ENCODE results near the gene PTPRS.
"Not testable (repeated sequence)": the region's sequence is repeated elsewhere in the genome, so short reads cannot be mapped to it uniquely, and the experiment has no call there.

PTPRS gene

GRCh38 chr19:5369304-5369703 is 28.7 kb upstream of the PTPRS start:
- H3K27me3 ChIP-seq (ENCODE audit: control insufficient read depth in 5 of 5, insufficient read depth in 4 of 5, low read length in 5 of 5): peaks cover 0 to 24% (median 12%) of the 10 kb centered on the region in 5 donors
- no peaks in the 10 kb centered on the region for H3K4me1 ChIP-seq (ENCODE audit: control insufficient read depth in 5 of 5, insufficient read depth in 5 of 5, low read length in 5 of 5)
- no peak overlapping the region for H3K9ac ChIP-seq (ENCODE audit: low read length in 5 of 5)

GRCh38 chr19:5367530-5368133 is 27.0 kb upstream of the PTPRS start:
- peaks cover 0 to 2% (median 0%) of the 10 kb centered on the region in 5 donors for H3K9me3 ChIP-seq (ENCODE audit: control insufficient read depth in 5 of 5, low read length in 5 of 5)
- no peak overlapping the region for H3K27ac ChIP-seq (ENCODE audit: low read depth, low read length)

More at GRCh38 chr19:5369304-5369703, 28.7 kb upstream of the PTPRS start:
- Histone ChIP-seq H3K4me3 (ENCODE audit: low read depth in 1 of 5, low read length in 5 of 5) (no peak overlapping the region), H3K9me3 (ENCODE audit: control insufficient read depth in 5 of 5, low read length in 5 of 5) (peaks cover 0 to 6% (median 0%) of the 10 kb centered on the region in 5 donors), H3K27ac (ENCODE audit: low read depth, low read length) (no peak overlapping the region), H3K36me3 (ENCODE audit: control insufficient read depth in 5 of 5, insufficient read depth in 5 of 5, low read length in 5 of 5) (no peaks in the 10 kb centered on the region)

GRCh38 chr19:5365905-5366304 is 25.3 kb upstream of the PTPRS start:
- Histone ChIP-seq H3K27me3 (ENCODE audit: control insufficient read depth in 5 of 5, insufficient read depth in 4 of 5, low read length in 5 of 5) (peaks cover 0 to 19% (median 9%) of the 10 kb centered on the region in 5 donors), H3K9me3 (ENCODE audit: control insufficient read depth in 5 of 5, low read length in 5 of 5) (no peaks in the 10 kb centered on the region)

More at GRCh38 chr19:5367530-5368133, 27.0 kb upstream of the PTPRS start:
- no peak overlapping the region for H3K4me3 ChIP-seq (ENCODE audit: low read depth in 1 of 5, low read length in 5 of 5)
- H3K27me3 ChIP-seq (ENCODE audit: control insufficient read depth in 5 of 5, insufficient read depth in 4 of 5, low read length in 5 of 5): peaks cover 0 to 22% (median 9%) of the 10 kb centered on the region in 5 donors
- no peaks in the 10 kb centered on the region for H3K4me1 ChIP-seq (ENCODE audit: control insufficient read depth in 5 of 5, insufficient read depth in 5 of 5, low read length in 5 of 5)
- H3K36me3 ChIP-seq (ENCODE audit: control insufficient read depth in 5 of 5, insufficient read depth in 5 of 5, low read length in 5 of 5): no peaks in the 10 kb centered on the region
- H3K9ac ChIP-seq (ENCODE audit: low read length in 5 of 5): no peak overlapping the region

GRCh38 chr19:5364674-5365073 is 24.1 kb upstream of the PTPRS start:
- Histone ChIP-seq H3K4me3 (ENCODE audit: low read depth in 1 of 5, low read length in 5 of 5) (no peak overlapping the region), H3K27me3 (ENCODE audit: control insufficient read depth in 5 of 5, insufficient read depth in 4 of 5, low read length in 5 of 5) (peaks cover 0 to 26% (median 12%) of the 10 kb centered on the region in 5 donors), H3K4me1 (ENCODE audit: control insufficient read depth in 5 of 5, insufficient read depth in 5 of 5, low read length in 5 of 5) (no peaks in the 10 kb centered on the region)

More at GRCh38 chr19:5365905-5366304, 25.3 kb upstream of the PTPRS start:
- H3K4me3 ChIP-seq (ENCODE audit: low read depth in 1 of 5, low read length in 5 of 5): no peak overlapping the region
- H3K9ac ChIP-seq (ENCODE audit: low read length in 5 of 5): no peak overlapping the region
- H3K4me1 ChIP-seq (ENCODE audit: control insufficient read depth in 5 of 5, insufficient read depth in 5 of 5, low read length in 5 of 5): no peaks in the 10 kb centered on the region
- H3K27ac ChIP-seq (ENCODE audit: low read depth, low read length): no peak overlapping the region
- no peaks in the 10 kb centered on the region for H3K36me3 ChIP-seq (ENCODE audit: control insufficient read depth in 5 of 5, insufficient read depth in 5 of 5, low read length in 5 of 5)

GRCh38 chr19:5361839-5362238 is 21.2 kb upstream of the PTPRS start:
- not testable (repeated sequence) for H3K4me1 ChIP-seq (ENCODE audit: control insufficient read depth in 5 of 5, insufficient read depth in 5 of 5, low read length in 5 of 5); H3K36me3 ChIP-seq (ENCODE audit: control insufficient read depth in 5 of 5, insufficient read depth in 5 of 5, low read length in 5 of 5); H3K4me3 ChIP-seq (ENCODE audit: low read depth in 1 of 5, low read length in 5 of 5); H3K9me3 ChIP-seq (ENCODE audit: control insufficient read depth in 5 of 5, low read length in 5 of 5); H3K27ac ChIP-seq (ENCODE audit: low read depth, low read length); H3K9ac ChIP-seq (ENCODE audit: low read length in 5 of 5)
- H3K27me3 ChIP-seq (ENCODE audit: control insufficient read depth in 5 of 5, insufficient read depth in 4 of 5, low read length in 5 of 5): peaks cover 4 to 25% (median 21%) of the 10 kb centered on the region in 5 donors

More at GRCh38 chr19:5364674-5365073, 24.1 kb upstream of the PTPRS start:
- no peaks in the 10 kb centered on the region for H3K36me3 ChIP-seq (ENCODE audit: control insufficient read depth in 5 of 5, insufficient read depth in 5 of 5, low read length in 5 of 5)
- H3K9me3 ChIP-seq (ENCODE audit: control insufficient read depth in 5 of 5, low read length in 5 of 5): no peaks in the 10 kb centered on the region
- no peak overlapping the region for H3K27ac ChIP-seq (ENCODE audit: low read depth, low read length)
- no peak overlapping the region for H3K9ac ChIP-seq (ENCODE audit: low read length in 5 of 5)

GRCh38 chr19:5361407-5361806 is 20.8 kb upstream of the PTPRS start:
- H3K4me1 ChIP-seq (ENCODE audit: control insufficient read depth in 5 of 5, insufficient read depth in 5 of 5, low read length in 5 of 5): no peaks in the 10 kb centered on the region
- H3K9me3 ChIP-seq (ENCODE audit: control insufficient read depth in 5 of 5, low read length in 5 of 5): peaks cover 0 to 2% (median 0%) of the 10 kb centered on the region in 5 donors
- H3K27me3 ChIP-seq (ENCODE audit: control insufficient read depth in 5 of 5, insufficient read depth in 4 of 5, low read length in 5 of 5): peaks cover 4 to 29% (median 18%) of the 10 kb centered on the region in 5 donors
- no peak overlapping the region for H3K9ac ChIP-seq (ENCODE audit: low read length in 5 of 5)
- no peak overlapping the region for H3K27ac ChIP-seq (ENCODE audit: low read depth, low read length)
- H3K36me3 ChIP-seq (ENCODE audit: control insufficient read depth in 5 of 5, insufficient read depth in 5 of 5, low read length in 5 of 5): no peaks in the 10 kb centered on the region
- H3K4me3 ChIP-seq (ENCODE audit: low read depth in 1 of 5, low read length in 5 of 5): no peak overlapping the region

- Histone ChIP-seq H3K4me3 (ENCODE audit: low read depth in 1 of 5, low read length in 5 of 5) (no peak overlapping the region), H3K36me3 (ENCODE audit: control insufficient read depth in 5 of 5, insufficient read depth in 5 of 5, low read length in 5 of 5) (no peaks in the 10 kb centered on the region), H3K4me1 (ENCODE audit: control insufficient read depth in 5 of 5, insufficient read depth in 5 of 5, low read length in 5 of 5) (peaks cover 0 to 5% (median 2%) of the 10 kb centered on the region in 5 donors), H3K9me3 (ENCODE audit: control insufficient read depth in 5 of 5, low read length in 5 of 5) (peaks cover 0 to 2% (median 0%) of the 10 kb centered on the region in 5 donors), H3K9ac (ENCODE audit: low read length in 5 of 5) (no peak overlapping the region), H3K27me3 (ENCODE audit: control insufficient read depth in 5 of 5, insufficient read depth in 4 of 5, low read length in 5 of 5) (peaks cover 4 to 30% (median 20%) of the 10 kb centered on the region in 5 donors), H3K27ac (ENCODE audit: low read depth, low read length) (no peak overlapping the region)
Observed at GRCh38 chr19:5360003-5360780, 19.6 kb upstream of the PTPRS start.

GRCh38 chr19:5358173-5358800 is 17.7 kb upstream of the PTPRS start:
- H3K36me3 ChIP-seq (ENCODE audit: control insufficient read depth in 5 of 5, insufficient read depth in 5 of 5, low read length in 5 of 5): no peaks in the 10 kb centered on the region
- no peak overlapping the region for H3K27ac ChIP-seq (ENCODE audit: low read depth, low read length)
- H3K27me3 ChIP-seq (ENCODE audit: control insufficient read depth in 5 of 5, insufficient read depth in 4 of 5, low read length in 5 of 5): peaks cover 4 to 31% (median 16%) of the 10 kb centered on the region in 5 donors
- no peak overlapping the region for H3K4me3 ChIP-seq (ENCODE audit: low read depth in 1 of 5, low read length in 5 of 5)
- peaks cover 0 to 2% (median 0%) of the 10 kb centered on the region in 5 donors for H3K9me3 ChIP-seq (ENCODE audit: control insufficient read depth in 5 of 5, low read length in 5 of 5)
- H3K9ac ChIP-seq (ENCODE audit: low read length in 5 of 5): no peak overlapping the region
- peaks cover 0 to 10% (median 2%) of the 10 kb centered on the region in 5 donors for H3K4me1 ChIP-seq (ENCODE audit: control insufficient read depth in 5 of 5, insufficient read depth in 5 of 5, low read length in 5 of 5)

GRCh38 chr19:5357584-5357983 is 17.0 kb upstream of the PTPRS start:
- Histone ChIP-seq H3K36me3 (ENCODE audit: control insufficient read depth in 5 of 5, insufficient read depth in 5 of 5, low read length in 5 of 5) (no peaks in the 10 kb centered on the region), H3K9me3 (ENCODE audit: control insufficient read depth in 5 of 5, low read length in 5 of 5) (peaks cover 0 to 2% (median 0%) of the 10 kb centered on the region in 5 donors), H3K9ac (ENCODE audit: low read length in 5 of 5) (no peak overlapping the region), H3K27me3 (ENCODE audit: control insufficient read depth in 5 of 5, insufficient read depth in 4 of 5, low read length in 5 of 5) (peaks cover 4 to 31% (median 16%) of the 10 kb centered on the region in 5 donors), H3K4me1 (ENCODE audit: control insufficient read depth in 5 of 5, insufficient read depth in 5 of 5, low read length in 5 of 5) (peaks cover 0 to 10% (median 2%) of the 10 kb centered on the region in 5 donors), H3K4me3 (ENCODE audit: low read depth in 1 of 5, low read length in 5 of 5) (no peak overlapping the region), H3K27ac (ENCODE audit: low read depth, low read length) (no peak overlapping the region)
